T-helper 17 cell (primary cell): ENCODE results near the gene IFNA13. TPM values are rescaled to one million over a fixed set of nuclear protein-coding genes. Genes with fewer than 3 reads are reported as not detected.

Source experiments
- ATAC-seq: fragments of 150-1000 bp; cut with Tn5 transposase; 2 replicates; pipeline ENCODE4 v1.10.0; 2021; ENCODE audit warnings: mild to moderate bottlenecking, moderate library complexity
- DNase-seq, 3 donors: peaks; one replicate each; pipeline versions ENCODE4 v3.0.0 to v3.0.0-alpha.2; 2020 to 2021
- H3K9me3 ChIP-seq: one replicate; pipeline ENCODE4 v1.7.0; 2013; ENCODE audit warnings: low read length, mild to moderate bottlenecking; ENCODE audit not compliant: control insufficient read depth, poor library complexity, severe bottlenecking
- H3K27ac Mint-ChIP-seq: one replicate; pipeline ENCODE4 v1.8.0; 2022; ENCODE audit warnings: mild to moderate bottlenecking, moderate library complexity, mixed read lengths
- H3K27me3 Mint-ChIP-seq: one replicate; pipeline ENCODE4 v1.8.0; 2022; ENCODE audit warnings: mixed read lengths
- H3K36me3 Mint-ChIP-seq: one replicate; pipeline ENCODE4 v1.8.0; 2022; ENCODE audit warnings: low read depth, mixed read lengths
- H3K4me1 Mint-ChIP-seq: one replicate; pipeline ENCODE4 v1.8.0; 2022; ENCODE audit warnings: mild to moderate bottlenecking, mixed read lengths
- H3K4me3 Mint-ChIP-seq: one replicate; pipeline ENCODE4 v1.8.0; 2022; ENCODE audit warnings: mild to moderate bottlenecking, moderate library complexity, mixed read lengths
- total RNA-seq, 4 donors: library from RNA in 2 of 4; stranded (reverse) in 2 of 4; gene quantifications; one replicate each; pipeline ENCODE4 v1.2.3 and lab custom pipeline; 2022 to 2026

The IFNA13 gene
- total RNA-seq, 2 donors from 2014 or later = not detected

- H3K9me3 ChIP-seq = no peaks in the 10 kb centered on the region
- peak within 1 kb of the TSS; percentile 92 for H3K27ac Mint-ChIP-seq
- DNase-seq (peak; percentile 72 to 80 (median 79)), ATAC-seq (peak; percentile 90)
- H3K4me1 Mint-ChIP-seq = peaks cover 41% of the 10 kb centered on the region
- H3K4me3 Mint-ChIP-seq = peak within 1 kb of the TSS; percentile 92
- peaks cover 5% of the 10 kb centered on the region for H3K36me3 Mint-ChIP-seq
- peaks cover 11% of the 10 kb centered on the region for H3K27me3 Mint-ChIP-seq
Observed at GRCh38 chr9:21334701-21335632, 32.9 kb downstream of the IFNA13 start, which contains the start of gene KLHL9. KLHL9 (minus strand) TSS chr9:21335404; CDS start chr9:21334859, 545 bp downstream.

- H3K9me3 ChIP-seq = no peaks in the 10 kb centered on the region
- Mint-ChIP-seq H3K4me3 (peak overlapping the region; percentile 92), H3K27me3 (peaks cover 4% of the 10 kb centered on the region), H3K36me3 (peaks cover 4% of the 10 kb centered on the region), H3K27ac (peak overlapping the region; percentile 92), H3K4me1 (peaks cover 44% of the 10 kb centered on the region)
- DNase-seq (no peak), ATAC-seq (no peak)
Observed at GRCh38 chr9:21333226-21333625, 34.6 kb downstream of the IFNA13 start.

- Mint-ChIP-seq H3K4me1 (peaks cover 48% of the 10 kb centered on the region), H3K27me3 (no peaks in the 10 kb centered on the region), H3K36me3 (peaks cover 2% of the 10 kb centered on the region), H3K27ac (peak overlapping the region; percentile 32), H3K4me3 (peak overlapping the region; percentile 21)
- DNase-seq (no peak), ATAC-seq (no peak)
- H3K9me3 ChIP-seq = no peaks in the 10 kb centered on the region
Observed at GRCh38 chr9:21331676-21332402, 36.0 kb downstream of the IFNA13 start.

GRCh38 chr9:21326526-21327139, 41.2 kb downstream of the IFNA13 start:
- H3K4me3 Mint-ChIP-seq = peak overlapping the region; percentile 21
- DNase-seq = no peak

GRCh38 chr9:21324047-21324446, 43.8 kb downstream of the IFNA13 start:
- H3K4me3 Mint-ChIP-seq = no peak overlapping the region
- peaks cover 27% of the 10 kb centered on the region for H3K4me1 Mint-ChIP-seq
- no peak for ATAC-seq

More at GRCh38 chr9:21326526-21327139, 41.2 kb downstream of the IFNA13 start:
- H3K36me3 Mint-ChIP-seq = peaks cover 9% of the 10 kb centered on the region
- peaks cover 39% of the 10 kb centered on the region for H3K4me1 Mint-ChIP-seq
- H3K9me3 ChIP-seq = no peaks in the 10 kb centered on the region
- H3K27me3 Mint-ChIP-seq = no peaks in the 10 kb centered on the region
- H3K27ac Mint-ChIP-seq = peak overlapping the region; percentile 84
- peak; percentile 92 for ATAC-seq

GRCh38 chr9:21322911-21323461, 44.9 kb downstream of the IFNA13 start:
- peaks cover 11% of the 10 kb centered on the region for H3K36me3 Mint-ChIP-seq
- H3K4me1 Mint-ChIP-seq = peaks cover 25% of the 10 kb centered on the region
- no peak overlapping the region for H3K4me3 Mint-ChIP-seq
- no peaks in the 10 kb centered on the region for H3K9me3 ChIP-seq
- no peaks in the 10 kb centered on the region for H3K27me3 Mint-ChIP-seq
- peak overlapping the region; percentile 84 for H3K27ac Mint-ChIP-seq
- ATAC-seq = no peak
- no peak for DNase-seq

More at GRCh38 chr9:21324047-21324446, 43.8 kb downstream of the IFNA13 start:
- Mint-ChIP-seq H3K27me3 (no peaks in the 10 kb centered on the region), H3K36me3 (peaks cover 11% of the 10 kb centered on the region), H3K27ac (peak overlapping the region; percentile 84)
- H3K9me3 ChIP-seq = no peaks in the 10 kb centered on the region
- no peak for DNase-seq

GRCh38 chr9:21320465-21320864, 47.4 kb downstream of the IFNA13 start:
- peak overlapping the region; percentile 32 for H3K27ac Mint-ChIP-seq
- no peak for ATAC-seq
- peaks cover 18% of the 10 kb centered on the region for H3K4me1 Mint-ChIP-seq
- DNase-seq = no peak
- no peak overlapping the region for H3K4me3 Mint-ChIP-seq
- no peaks in the 10 kb centered on the region for H3K9me3 ChIP-seq
- H3K36me3 Mint-ChIP-seq = peaks cover 11% of the 10 kb centered on the region
- H3K27me3 Mint-ChIP-seq = no peaks in the 10 kb centered on the region

- H3K4me3 Mint-ChIP-seq = no peak overlapping the region
- no peaks in the 10 kb centered on the region for H3K9me3 ChIP-seq
- H3K27ac Mint-ChIP-seq = peak overlapping the region; percentile 75
- peaks cover 5% of the 10 kb centered on the region for H3K27me3 Mint-ChIP-seq
- peaks cover 6% of the 10 kb centered on the region for H3K4me1 Mint-ChIP-seq
- H3K36me3 Mint-ChIP-seq = peaks cover 7% of the 10 kb centered on the region
- DNase-seq (no peak), ATAC-seq (peak; percentile 77)
Observed at GRCh38 chr9:21317956-21318923, 49.6 kb downstream of the IFNA13 start.

Other genes with a start within 250 kb of the IFNA13 start
- gene IFNW1, start 226.2 kb downstream of the IFNA13 start, total RNA-seq = not detected
- gene IFNA21, start 201.4 kb downstream of the IFNA13 start, total RNA-seq = not detected
- not detected for gene IFNA4, start 180.5 kb downstream of the IFNA13 start, total RNA-seq
- not detected for gene IFNA7, start 165.9 kb downstream of the IFNA13 start, total RNA-seq
- not detected for gene IFNA10, start 160.9 kb downstream of the IFNA13 start, total RNA-seq
- not detected for gene IFNA16, start 150.7 kb downstream of the IFNA13 start, total RNA-seq
- gene IFNA17, start 139.8 kb downstream of the IFNA13 start, total RNA-seq = not detected
- gene IFNA14, start 128.1 kb downstream of the IFNA13 start, total RNA-seq = not detected
- gene IFNA5, start 62.7 kb downstream of the IFNA13 start, total RNA-seq = not detected
- 10 to 100 TPM; 13.7 to 16.2 TPM for gene KLHL9, start 32.7 kb downstream of the IFNA13 start, total RNA-seq
- gene IFNA6, start 17.2 kb downstream of the IFNA13 start, total RNA-seq = not detected
- gene IFNA2, start 17.3 kb upstream of the IFNA13 start, total RNA-seq = not detected
- gene IFNA8, start 41.1 kb upstream of the IFNA13 start, total RNA-seq = not detected
- gene IFNA1, start 72.4 kb upstream of the IFNA13 start, total RNA-seq = not detected
- gene IFNE, start 114.3 kb upstream of the IFNA13 start, total RNA-seq = not detected